HG03039 (cell line): Measurements from ENCODE around the gene MKKS.

Experiments used
- ATAC-seq: cut with Tn5 transposase; IDR thresholded peaks from one replicate; pipeline ENCODE4 v1.9.1; 2021; ENCODE audit warnings: mild to moderate bottlenecking, moderate library complexity; ENCODE audit not compliant: unreplicated experiment

The MKKS gene

DNA sequence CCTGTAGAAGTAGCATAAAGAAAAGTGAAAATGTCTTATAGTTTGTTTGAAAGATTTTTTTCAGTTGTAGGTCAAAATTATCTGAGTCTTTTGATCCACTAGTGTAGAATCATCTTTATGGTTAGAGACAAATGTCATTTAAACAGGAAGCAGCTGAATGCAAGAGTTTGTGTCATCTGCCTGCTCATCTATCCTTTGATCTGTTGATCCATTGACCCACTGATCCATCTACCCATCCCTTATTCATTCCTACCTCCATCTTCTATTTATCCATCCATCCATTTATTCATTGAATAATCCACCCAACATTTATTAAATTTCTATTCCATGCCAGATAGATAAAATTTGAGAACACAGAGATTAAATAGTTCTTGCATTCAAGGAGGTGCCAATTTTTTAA is 62.6 kb downstream of the MKKS start:
- ATAC-seq: no peak

DNA sequence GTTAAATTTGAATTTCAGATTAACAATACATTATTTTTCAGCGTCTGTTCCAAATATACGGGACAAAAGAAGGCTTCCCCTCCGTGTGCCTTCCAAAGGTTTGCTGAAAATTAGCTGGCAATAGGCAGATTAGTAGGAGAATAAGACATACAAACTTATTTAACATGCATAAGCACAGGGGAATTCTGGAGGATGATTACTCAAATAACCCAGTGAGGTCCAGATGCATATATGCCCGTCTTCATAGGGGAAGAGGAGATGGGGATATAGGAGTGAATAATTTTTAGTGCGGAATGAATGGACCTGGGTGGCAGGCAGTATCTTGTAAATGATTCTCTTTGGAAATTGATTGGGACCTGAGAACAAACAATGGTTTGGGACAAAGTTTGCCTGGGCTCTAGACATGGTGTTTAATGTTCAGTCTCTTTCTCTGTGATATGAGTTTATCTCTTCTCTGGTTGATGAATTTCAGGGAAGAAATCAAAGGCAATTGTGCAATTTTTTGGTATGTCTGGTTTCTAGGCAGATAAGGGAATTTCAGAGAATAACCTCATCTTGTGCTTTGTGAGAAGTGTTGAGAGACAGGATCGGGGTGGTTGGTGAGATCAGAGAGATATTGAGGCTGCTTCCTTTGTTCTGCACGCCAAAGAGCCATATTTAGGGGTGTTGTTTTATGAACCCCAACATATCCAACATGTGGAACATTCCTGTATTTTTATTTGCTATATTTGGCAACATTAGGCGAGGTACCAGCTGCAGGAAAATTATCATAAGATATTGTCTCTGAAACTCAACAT is 63.7 kb downstream of the MKKS start:
- ATAC-seq: no peak

GRCh38 chr20:10369723-10370090 is 64.3 kb downstream of the MKKS start:
- ATAC-seq: no peak

- ATAC-seq: no peak
Observed at GRCh38 chr20:10368702-10369041, 65.3 kb downstream of the MKKS start.

GRCh38 chr20:10367943-10368701 is 65.9 kb downstream of the MKKS start:
- no peak for ATAC-seq

DNA sequence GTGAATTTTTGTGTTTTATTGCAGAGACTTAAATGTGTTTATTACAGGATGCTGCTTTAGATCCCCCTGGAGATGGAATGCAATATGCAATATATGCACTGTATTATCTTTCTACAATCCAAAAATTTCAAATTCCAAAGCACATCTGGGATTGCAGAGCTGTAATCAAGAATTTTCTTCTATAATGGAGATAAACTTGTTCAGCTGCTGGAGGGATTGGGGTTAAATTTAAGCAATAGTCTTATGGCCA is 66.4 kb downstream of the MKKS start:
- ATAC-seq: no peak

DNA sequence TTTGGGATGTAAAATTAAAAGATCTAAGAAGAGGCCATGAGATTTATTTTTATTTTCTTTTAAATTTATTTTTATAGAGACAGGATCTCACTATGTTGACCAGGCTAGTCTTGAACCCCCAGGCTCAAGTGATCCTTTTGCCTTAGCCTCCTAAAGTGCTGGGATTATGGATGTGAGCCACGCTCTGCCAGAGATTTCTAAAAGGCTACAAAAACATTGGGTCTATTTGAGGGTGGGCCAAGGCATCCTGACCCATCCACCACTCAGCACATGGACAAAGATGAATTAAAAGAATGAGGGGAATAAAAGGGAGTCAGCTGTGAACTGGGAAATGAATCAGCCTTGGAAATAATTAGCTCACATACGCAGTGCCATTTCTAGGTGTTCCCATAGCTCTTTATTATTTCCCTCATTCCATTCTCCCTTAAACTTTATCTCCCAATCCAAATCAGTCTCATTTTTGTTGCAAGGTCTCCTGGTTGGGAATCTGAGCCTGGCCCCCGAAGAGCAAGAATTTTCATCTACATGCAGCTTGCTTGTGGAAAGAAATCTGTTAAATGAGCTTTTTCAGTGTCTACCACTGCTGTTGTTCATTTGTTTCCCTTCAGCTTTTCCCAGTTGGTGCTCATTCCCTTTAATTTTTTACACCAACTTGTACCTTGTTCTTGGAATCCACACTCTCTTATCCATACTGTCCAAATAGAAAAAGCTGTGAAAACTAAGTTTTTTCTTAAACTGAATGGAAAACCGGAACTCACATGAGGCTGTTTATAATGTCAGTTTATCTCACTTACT is 66.9 kb downstream of the MKKS start:
- no peak for ATAC-seq

GRCh38 chr20:10362674-10363073 is 71.3 kb downstream of the MKKS start:
- no peak for ATAC-seq

DNA sequence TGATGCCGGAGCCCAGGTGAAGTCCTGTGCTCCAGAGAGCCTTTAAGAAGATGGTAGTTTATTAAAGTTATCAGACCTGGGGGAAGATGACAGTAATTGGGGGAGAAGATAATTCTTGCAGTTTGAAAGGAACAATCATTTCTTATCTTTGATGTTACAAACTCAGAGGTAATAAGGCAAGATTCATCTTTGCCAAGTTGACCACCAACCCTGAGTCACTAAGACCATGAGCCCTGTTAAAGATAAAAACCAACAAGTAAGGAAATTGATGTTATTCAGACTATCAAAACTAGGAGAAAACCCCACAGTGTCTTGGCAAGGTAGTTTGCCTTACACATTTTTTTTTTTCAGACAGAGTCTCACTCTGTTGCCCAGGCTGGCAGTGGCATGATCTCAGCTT is 73.1 kb downstream of the MKKS start:
- ATAC-seq: no peak

DNA sequence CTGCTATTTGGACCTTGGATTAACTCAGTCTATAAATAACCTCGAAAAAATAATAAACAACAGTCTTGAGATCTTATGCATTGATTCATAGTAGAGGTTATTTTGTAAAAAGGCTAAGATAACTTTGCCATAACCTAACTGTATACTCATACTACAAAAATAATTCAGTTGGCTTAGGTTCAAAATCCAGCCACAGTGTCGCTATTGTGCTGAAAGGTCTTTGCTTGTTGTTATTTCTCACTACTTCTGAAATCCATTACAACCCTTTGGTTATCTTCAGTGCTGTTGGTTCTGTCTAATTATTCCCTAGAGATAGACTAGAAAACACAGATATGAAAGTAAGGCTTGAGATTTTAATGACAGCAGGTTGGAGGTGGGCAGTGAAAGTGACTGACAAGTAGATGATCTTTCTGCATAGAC is 74.4 kb downstream of the MKKS start:
- no peak for ATAC-seq

DNA sequence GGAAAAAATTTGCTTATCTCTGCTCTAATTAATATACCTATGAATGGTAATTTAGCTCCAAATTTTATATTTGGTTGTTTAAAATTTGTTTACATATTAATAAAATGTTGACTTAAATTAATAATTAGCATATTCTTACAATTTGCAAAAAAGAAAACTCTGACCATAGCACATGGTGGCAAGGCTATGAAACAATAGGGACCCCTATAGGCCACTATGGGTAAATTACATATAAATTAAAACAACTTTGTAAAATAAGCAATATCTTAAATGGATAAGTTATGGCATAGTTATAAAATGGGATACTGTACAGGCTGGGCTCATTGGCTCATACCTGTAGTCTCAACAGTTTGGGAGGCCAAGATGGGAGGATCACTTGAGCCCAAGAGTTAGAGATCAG is 76.0 kb downstream of the MKKS start:
- no peak for ATAC-seq

GRCh38 chr20:10357061-10357708 is 76.8 kb downstream of the MKKS start:
- ATAC-seq: no peak

- ATAC-seq: no peak
Observed at GRCh38 chr20:10356628-10357027, 77.4 kb downstream of the MKKS start.

DNA sequence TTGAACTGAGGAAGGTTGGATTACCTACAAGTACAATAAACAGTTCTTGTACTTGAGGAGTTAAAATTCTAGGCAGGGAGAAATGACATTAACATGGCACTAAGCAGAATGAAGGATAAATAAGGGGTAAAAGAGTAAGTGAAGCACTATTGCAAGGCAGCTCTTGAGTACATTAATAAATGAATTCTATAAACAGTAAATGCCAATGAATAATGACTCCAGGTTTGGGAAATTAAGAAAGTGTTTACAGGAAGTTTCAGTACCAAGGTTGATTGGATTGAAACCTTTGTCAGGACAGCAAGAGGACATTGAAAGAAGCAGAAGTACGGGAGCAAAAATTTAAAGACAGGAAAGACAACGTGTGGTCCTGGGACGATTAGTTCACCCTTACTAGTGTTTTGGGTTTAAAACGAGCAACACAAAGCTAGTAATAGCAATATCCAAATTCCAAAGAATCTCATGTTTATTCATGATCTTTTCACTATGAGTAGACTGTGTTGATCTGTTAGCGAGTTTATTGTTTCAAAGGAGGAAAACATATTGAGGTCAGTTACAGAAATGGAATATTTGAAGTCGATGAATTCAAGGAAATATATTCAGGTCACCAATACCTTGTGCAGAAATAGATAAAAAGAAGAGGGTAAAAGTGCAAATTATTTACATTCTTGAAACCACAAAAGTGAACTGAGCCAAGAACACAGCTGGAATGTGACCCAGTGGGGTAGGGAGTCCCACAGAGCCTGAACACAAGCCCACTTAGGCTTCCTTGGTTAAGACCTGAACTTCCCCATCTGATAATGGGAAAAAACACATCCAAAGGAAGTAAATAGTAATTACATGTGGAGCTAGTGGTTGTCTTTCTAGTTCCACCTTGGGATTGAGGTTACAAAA is 80.8 kb downstream of the MKKS start:
- ATAC-seq: no peak
